ENCODE data around the gene ZNF77.

GRCh38 chr19:2900296-2901252, 44.2 kb downstream of the ZNF77 start, which contains the start of gene ZNF57:
- TF ChIP-seq ZNF747 (tag by site-specific recombination; IDR thresholded peaks at IDR 0.05) (no peak), ZNF660 (tag by site-specific recombination; IDR thresholded peaks at IDR 0.05) (no peak), ZBTB49 (tag by site-specific recombination; IDR thresholded peaks at IDR 0.05; ENCODE audit: low read depth) (no peak), PRDM10 (tag by site-specific recombination; IDR thresholded peaks at IDR 0.05) (peak; percentile 41; the same call in 1 of the 2 replicates), ZNF311 (tag by site-specific recombination; IDR thresholded peaks at IDR 0.05; ENCODE audit: borderline replicate concordance) (no peak), ZNF704 (tag by site-specific recombination; IDR thresholded peaks at IDR 0.05) (no peak), SETDB1 (IDR thresholded peaks at IDR 0.05; ENCODE audit: insufficient read length, low read length) (no peak), REST (tag by site-specific recombination; IDR thresholded peaks at IDR 0.05) (no peak), ZNF792 (tag by site-specific recombination; IDR thresholded peaks at IDR 0.05) (no peak), ZNF24 (tag by site-specific recombination; IDR thresholded peaks at IDR 0.05) (no peak), PBX3 (CRISPR knock-in tag; IDR thresholded peaks at IDR 0.05) (no peak; the same call in 1 of the 2 replicates)
- TF ChIP-seq, protein P1, sequence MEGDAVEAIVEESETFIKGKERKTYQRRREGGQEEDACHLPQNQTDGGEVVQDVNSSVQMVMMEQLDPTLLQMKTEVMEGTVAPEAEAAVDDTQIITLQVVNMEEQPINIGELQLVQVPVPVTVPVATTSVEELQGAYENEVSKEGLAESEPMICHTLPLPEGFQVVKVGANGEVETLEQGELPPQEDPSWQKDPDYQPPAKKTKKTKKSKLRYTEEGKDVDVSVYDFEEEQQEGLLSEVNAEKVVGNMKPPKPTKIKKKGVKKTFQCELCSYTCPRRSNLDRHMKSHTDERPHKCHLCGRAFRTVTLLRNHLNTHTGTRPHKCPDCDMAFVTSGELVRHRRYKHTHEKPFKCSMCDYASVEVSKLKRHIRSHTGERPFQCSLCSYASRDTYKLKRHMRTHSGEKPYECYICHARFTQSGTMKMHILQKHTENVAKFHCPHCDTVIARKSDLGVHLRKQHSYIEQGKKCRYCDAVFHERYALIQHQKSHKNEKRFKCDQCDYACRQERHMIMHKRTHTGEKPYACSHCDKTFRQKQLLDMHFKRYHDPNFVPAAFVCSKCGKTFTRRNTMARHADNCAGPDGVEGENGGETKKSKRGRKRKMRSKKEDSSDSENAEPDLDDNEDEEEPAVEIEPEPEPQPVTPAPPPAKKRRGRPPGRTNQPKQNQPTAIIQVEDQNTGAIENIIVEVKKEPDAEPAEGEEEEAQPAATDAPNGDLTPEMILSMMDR (tag by site-specific recombination; IDR thresholded peaks at IDR 0.05): no peak
- TF ChIP-seq, protein P2, sequence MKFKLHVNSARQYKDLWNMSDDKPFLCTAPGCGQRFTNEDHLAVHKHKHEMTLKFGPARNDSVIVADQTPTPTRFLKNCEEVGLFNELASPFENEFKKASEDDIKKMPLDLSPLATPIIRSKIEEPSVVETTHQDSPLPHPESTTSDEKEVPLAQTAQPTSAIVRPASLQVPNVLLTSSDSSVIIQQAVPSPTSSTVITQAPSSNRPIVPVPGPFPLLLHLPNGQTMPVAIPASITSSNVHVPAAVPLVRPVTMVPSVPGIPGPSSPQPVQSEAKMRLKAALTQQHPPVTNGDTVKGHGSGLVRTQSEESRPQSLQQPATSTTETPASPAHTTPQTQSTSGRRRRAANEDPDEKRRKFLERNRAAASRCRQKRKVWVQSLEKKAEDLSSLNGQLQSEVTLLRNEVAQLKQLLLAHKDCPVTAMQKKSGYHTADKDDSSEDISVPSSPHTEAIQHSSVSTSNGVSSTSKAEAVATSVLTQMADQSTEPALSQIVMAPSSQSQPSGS (tag by site-specific recombination; IDR thresholded peaks at IDR 0.05; ENCODE audit: low read depth): peak; percentile 80

Data from HEK293 (cell line).